ENCODE data around the gene MED19.
"Not testable (repeated sequence)": the region's sequence is repeated elsewhere in the genome, so short reads cannot be mapped to it uniquely, and the experiment has no call there.

The MED19 gene

DNA sequence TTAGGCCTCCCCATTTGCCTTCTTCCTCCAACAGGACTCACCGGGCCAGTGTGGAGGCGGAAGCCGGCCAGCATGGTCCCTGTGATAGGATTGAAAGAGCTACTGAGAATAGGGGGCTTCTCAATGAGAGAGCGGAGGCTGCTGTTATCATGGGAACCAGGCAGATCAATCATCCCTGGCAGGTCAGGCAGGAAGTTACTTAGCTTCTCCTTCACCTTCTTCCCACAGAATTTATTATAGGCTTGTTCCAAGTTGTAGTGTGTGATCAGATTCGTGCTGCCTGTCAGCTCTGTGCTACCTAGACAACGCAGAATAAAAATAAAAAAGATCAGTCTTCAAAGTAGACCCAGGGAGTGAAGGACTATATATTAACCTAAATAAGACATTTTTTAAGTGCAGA lies 7.1 kb downstream of the MED19 start:
- no peaks in the 10 kb centered on the region for H3K4me1 ChIP-seq (ENCODE audit: control insufficient read depth, insufficient read depth, low read length, unreplicated experiment)
- peaks cover 18% of the 10 kb centered on the region for H3K36me3 ChIP-seq (ENCODE audit: insufficient read depth, low read length)
- no peak overlapping the region for H3K4me3 ChIP-seq (ENCODE audit: low read depth, low read length)
- no peaks in the 10 kb centered on the region for H3K27me3 ChIP-seq (ENCODE audit: insufficient read depth, low read length)
- H3K79me2 ChIP-seq (ENCODE audit: control insufficient read depth, insufficient read depth, low read length, unreplicated experiment): peaks cover 3% of the 10 kb centered on the region
- no peak overlapping the region for H2AFZ ChIP-seq (ENCODE audit: low read length, unreplicated experiment)
- H3K27ac ChIP-seq (ENCODE audit: low read depth, low read length): no peak overlapping the region

DNA sequence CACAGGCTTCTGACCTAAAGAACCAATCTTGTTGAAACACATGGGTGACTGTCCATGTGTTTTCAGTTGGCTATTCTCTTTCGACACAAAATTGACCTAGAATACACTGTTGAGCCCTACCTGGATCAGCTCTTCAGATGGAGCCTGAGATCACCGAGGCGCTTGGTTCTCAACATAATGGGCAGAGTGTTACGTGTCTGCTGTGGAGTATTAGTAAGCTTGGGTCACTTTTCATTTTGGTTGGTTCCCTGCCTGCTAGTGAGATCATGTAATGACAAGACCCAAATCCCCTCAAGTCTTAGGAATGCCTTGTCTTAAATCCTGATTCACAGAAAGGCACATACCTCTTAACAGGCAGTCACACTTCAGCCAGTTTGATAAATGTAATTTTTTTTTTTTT lies 8.7 kb downstream of the MED19 start:
- Histone ChIP-seq H3K4me3 (ENCODE audit: low read depth, low read length) (no peak overlapping the region), H3K36me3 (ENCODE audit: insufficient read depth, low read length) (peaks cover 22% of the 10 kb centered on the region), H3K4me1 (ENCODE audit: control insufficient read depth, insufficient read depth, low read length, unreplicated experiment) (no peaks in the 10 kb centered on the region), H3K79me2 (ENCODE audit: control insufficient read depth, insufficient read depth, low read length, unreplicated experiment) (no peaks in the 10 kb centered on the region), H3K27ac (ENCODE audit: low read depth, low read length) (no peak overlapping the region), H2AFZ (ENCODE audit: low read length, unreplicated experiment) (no peak overlapping the region), H3K27me3 (ENCODE audit: insufficient read depth, low read length) (no peaks in the 10 kb centered on the region)

DNA sequence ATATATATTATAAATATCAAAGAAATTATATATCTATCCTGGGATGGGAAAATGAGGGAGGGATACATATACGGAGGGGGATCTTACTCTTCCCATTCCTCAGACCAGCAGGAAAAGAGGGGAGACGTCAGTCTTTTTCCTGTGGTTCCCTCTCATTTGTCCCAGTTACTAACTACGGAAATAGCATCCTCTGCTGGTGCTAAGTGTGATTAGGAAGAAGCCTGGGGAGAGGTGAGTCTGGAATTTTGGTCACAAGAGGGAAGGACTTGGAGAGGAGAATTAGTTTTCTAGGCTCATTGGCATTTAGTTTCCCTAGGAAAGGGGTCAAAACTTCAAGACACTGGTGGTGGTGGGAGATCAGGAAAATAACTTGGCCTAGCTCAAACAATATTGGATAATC lies 11.6 kb downstream of the MED19 start:
- no peak overlapping the region for H2AFZ ChIP-seq (ENCODE audit: low read length, unreplicated experiment)
- no peaks in the 10 kb centered on the region for H3K79me2 ChIP-seq (ENCODE audit: control insufficient read depth, insufficient read depth, low read length, unreplicated experiment)
- H3K27ac ChIP-seq (ENCODE audit: low read depth, low read length): no peak overlapping the region
- peaks cover 31% of the 10 kb centered on the region for H3K36me3 ChIP-seq (ENCODE audit: insufficient read depth, low read length)
- H3K4me3 ChIP-seq (ENCODE audit: low read depth, low read length): no peak overlapping the region
- H3K27me3 ChIP-seq (ENCODE audit: insufficient read depth, low read length): no peaks in the 10 kb centered on the region
- H3K4me1 ChIP-seq (ENCODE audit: control insufficient read depth, insufficient read depth, low read length, unreplicated experiment): no peaks in the 10 kb centered on the region

DNA sequence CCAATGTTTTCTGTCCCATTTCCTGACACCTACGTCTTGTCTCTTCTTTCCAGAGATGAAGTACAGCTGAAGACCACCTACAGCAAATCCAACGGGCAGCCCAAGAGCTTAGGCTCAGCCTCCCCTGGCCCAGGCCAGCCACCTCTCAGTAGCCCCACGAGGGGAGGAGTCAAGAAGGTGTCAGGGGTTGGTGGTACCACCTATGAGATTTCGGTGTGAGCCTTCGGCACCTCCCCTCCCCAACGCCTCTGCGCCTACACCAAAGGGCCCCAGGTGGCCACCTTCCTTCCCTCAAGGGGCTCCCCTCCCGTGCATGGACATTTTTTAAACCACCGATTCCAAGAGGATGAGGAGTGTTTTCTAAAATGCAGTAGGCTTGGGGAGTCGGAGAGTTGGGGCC lies 12.2 kb downstream of the MED19 start:
- no peak overlapping the region for H2AFZ ChIP-seq (ENCODE audit: low read length, unreplicated experiment)
- H3K4me3 ChIP-seq (ENCODE audit: low read depth, low read length): no peak overlapping the region
- no peaks in the 10 kb centered on the region for H3K4me1 ChIP-seq (ENCODE audit: control insufficient read depth, insufficient read depth, low read length, unreplicated experiment)
- no peak overlapping the region for H3K27ac ChIP-seq (ENCODE audit: low read depth, low read length)
- no peaks in the 10 kb centered on the region for H3K27me3 ChIP-seq (ENCODE audit: insufficient read depth, low read length)
- no peaks in the 10 kb centered on the region for H3K79me2 ChIP-seq (ENCODE audit: control insufficient read depth, insufficient read depth, low read length, unreplicated experiment)
- peaks cover 30% of the 10 kb centered on the region for H3K36me3 ChIP-seq (ENCODE audit: insufficient read depth, low read length)

DNA sequence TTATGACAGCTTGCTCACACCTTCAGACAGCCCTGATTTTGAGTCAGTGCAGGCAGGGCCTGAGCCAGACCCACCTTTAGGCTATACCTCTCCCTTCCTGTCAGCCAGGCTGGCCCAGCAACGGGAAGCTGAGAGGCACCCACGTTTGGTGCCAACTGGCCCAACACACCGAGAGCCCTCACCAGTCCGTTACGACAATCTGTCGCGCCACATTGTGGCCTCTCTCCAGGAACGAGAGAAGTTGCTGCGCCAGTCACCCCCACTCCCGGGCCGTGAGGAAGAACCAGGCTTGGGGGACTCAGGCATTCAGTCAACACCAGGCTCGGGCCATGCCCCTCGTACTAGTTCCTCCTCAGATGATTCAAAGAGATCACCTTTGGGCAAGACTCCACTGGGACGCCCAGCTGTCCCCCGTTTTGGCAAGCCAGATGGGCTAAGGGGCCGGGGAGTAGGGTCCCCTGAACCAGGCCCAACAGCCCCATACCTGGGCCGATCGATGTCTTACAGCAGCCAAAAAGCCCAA lies 13.1 kb downstream of the MED19 start:
- no peaks in the 10 kb centered on the region for H3K27me3 ChIP-seq (ENCODE audit: insufficient read depth, low read length)
- no peak overlapping the region for H3K4me3 ChIP-seq (ENCODE audit: low read depth, low read length)
- H3K4me1 ChIP-seq (ENCODE audit: control insufficient read depth, insufficient read depth, low read length, unreplicated experiment): no peaks in the 10 kb centered on the region
- peaks cover 25% of the 10 kb centered on the region; the same call in 1 of the 2 replicates for H3K36me3 ChIP-seq (ENCODE audit: insufficient read depth, low read length)
- no peaks in the 10 kb centered on the region for H3K79me2 ChIP-seq (ENCODE audit: control insufficient read depth, insufficient read depth, low read length, unreplicated experiment)
- no peak overlapping the region for H2AFZ ChIP-seq (ENCODE audit: low read length, unreplicated experiment)
- H3K27ac ChIP-seq (ENCODE audit: low read depth, low read length): no peak overlapping the region

DNA sequence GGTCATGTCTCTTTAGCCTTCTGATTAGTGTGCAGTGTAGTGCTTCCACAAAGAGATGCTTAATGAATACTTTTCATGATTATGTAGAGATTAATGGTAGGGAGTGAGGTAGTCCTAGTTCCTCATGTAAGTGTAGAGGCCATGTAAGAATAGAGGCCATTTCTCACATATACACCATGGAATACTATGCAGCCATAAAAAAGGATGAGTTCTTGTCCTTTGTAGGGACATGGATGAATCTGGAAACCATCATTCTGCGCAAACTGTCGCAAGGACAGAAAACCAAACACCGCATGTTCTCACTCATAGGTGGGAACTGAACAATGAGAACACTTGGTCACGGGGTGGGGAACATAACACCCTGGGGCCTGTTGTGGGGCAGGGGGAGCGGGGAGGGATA lies 21.5 kb downstream of the MED19 start:
- not testable (repeated sequence) for H3K4me3 ChIP-seq (ENCODE audit: low read depth, low read length); H3K79me2 ChIP-seq (ENCODE audit: control insufficient read depth, insufficient read depth, low read length, unreplicated experiment); H3K27ac ChIP-seq (ENCODE audit: low read depth, low read length); H3K27me3 ChIP-seq (ENCODE audit: insufficient read depth, low read length); H3K4me1 ChIP-seq (ENCODE audit: control insufficient read depth, insufficient read depth, low read length, unreplicated experiment); H2AFZ ChIP-seq (ENCODE audit: low read length, unreplicated experiment)
- peaks cover 25% of the 10 kb centered on the region for H3K36me3 ChIP-seq (ENCODE audit: insufficient read depth, low read length)

DNA sequence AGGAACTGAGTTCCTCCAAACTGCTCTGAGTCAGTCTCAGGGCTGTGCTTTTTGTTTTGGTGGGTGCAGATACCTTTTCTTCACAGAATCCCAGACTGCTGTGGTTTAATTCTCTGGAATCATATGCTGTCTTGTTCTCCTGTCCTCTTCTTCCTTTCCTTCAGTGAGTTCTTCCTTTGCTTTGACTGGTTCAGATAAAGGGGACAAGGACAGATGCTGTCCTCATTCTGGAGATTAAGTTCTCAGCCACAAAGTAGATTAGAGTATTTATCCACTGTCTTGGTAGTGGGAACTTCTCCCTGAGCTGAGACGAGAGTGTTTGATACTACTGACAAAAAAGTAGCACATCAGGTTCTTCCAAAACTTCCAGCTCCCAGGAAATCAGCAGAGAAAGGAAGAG lies 30.8 kb downstream of the MED19 start:
- Histone ChIP-seq H3K79me2 (ENCODE audit: control insufficient read depth, insufficient read depth, low read length, unreplicated experiment) (peaks cover 58% of the 10 kb centered on the region), H3K27ac (ENCODE audit: low read depth, low read length) (no peak overlapping the region), H3K4me3 (ENCODE audit: low read depth, low read length) (no peak overlapping the region), H3K4me1 (ENCODE audit: control insufficient read depth, insufficient read depth, low read length, unreplicated experiment) (peaks cover 18% of the 10 kb centered on the region), H3K36me3 (ENCODE audit: insufficient read depth, low read length) (peaks cover 31% of the 10 kb centered on the region), H3K27me3 (ENCODE audit: insufficient read depth, low read length) (no peaks in the 10 kb centered on the region), H2AFZ (ENCODE audit: low read length, unreplicated experiment) (no peak overlapping the region)

DNA sequence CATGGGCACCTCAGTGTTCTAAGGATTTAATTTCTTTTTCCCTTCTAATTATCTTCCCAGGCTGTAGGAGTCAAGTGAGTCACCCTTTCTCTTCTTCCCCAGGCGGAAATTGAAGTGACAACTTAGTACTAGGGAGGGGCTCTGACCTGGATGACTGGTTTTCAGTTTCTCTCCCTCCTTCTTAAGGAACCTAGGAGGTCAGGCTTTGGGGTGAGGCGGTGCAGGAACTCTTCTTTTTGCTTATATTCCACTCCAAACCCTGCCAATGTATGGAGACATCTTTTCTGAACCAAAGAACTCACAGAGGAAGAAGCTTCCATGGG lies 31.5 kb downstream of the MED19 start:
- H3K27ac ChIP-seq (ENCODE audit: low read depth, low read length): peak overlapping the region; percentile 23; the same call in 1 of the 2 replicates
- H3K36me3 ChIP-seq (ENCODE audit: insufficient read depth, low read length): peaks cover 31% of the 10 kb centered on the region
- H3K27me3 ChIP-seq (ENCODE audit: insufficient read depth, low read length): no peaks in the 10 kb centered on the region
- no peak overlapping the region for H2AFZ ChIP-seq (ENCODE audit: low read length, unreplicated experiment)
- peaks cover 18% of the 10 kb centered on the region for H3K4me1 ChIP-seq (ENCODE audit: control insufficient read depth, insufficient read depth, low read length, unreplicated experiment)
- no peak overlapping the region for H3K4me3 ChIP-seq (ENCODE audit: low read depth, low read length)
- H3K79me2 ChIP-seq (ENCODE audit: control insufficient read depth, insufficient read depth, low read length, unreplicated experiment): peaks cover 64% of the 10 kb centered on the region

DNA sequence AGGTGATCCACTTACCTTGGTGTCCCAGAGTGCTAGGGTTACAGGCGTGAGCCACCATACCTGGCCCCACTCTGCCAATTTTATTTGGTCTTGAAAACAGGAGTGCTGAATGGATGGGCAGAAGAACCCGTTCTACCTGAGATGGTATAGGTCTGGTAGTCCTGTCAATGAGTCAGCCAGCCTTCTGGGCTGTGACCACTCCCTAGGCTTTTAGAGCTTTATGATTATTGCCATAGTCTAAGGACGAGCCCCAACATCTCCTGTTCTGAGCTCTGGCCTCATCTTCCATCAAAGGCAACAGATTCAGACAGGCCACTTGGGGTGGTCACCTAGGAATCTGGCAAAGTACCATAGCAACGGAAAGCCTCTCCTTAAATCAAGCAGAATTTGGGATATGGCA lies 32.6 kb downstream of the MED19 start:
- peaks cover 76% of the 10 kb centered on the region for H3K79me2 ChIP-seq (ENCODE audit: control insufficient read depth, insufficient read depth, low read length, unreplicated experiment)
- H3K4me1 ChIP-seq (ENCODE audit: control insufficient read depth, insufficient read depth, low read length, unreplicated experiment): peaks cover 18% of the 10 kb centered on the region
- H3K4me3 ChIP-seq (ENCODE audit: low read depth, low read length): no peak overlapping the region
- H3K27me3 ChIP-seq (ENCODE audit: insufficient read depth, low read length): no peaks in the 10 kb centered on the region
- peak overlapping the region; percentile 23; the same call in 1 of the 2 replicates for H3K27ac ChIP-seq (ENCODE audit: low read depth, low read length)
- H2AFZ ChIP-seq (ENCODE audit: low read length, unreplicated experiment): no peak overlapping the region
- peaks cover 31% of the 10 kb centered on the region for H3K36me3 ChIP-seq (ENCODE audit: insufficient read depth, low read length)

DNA sequence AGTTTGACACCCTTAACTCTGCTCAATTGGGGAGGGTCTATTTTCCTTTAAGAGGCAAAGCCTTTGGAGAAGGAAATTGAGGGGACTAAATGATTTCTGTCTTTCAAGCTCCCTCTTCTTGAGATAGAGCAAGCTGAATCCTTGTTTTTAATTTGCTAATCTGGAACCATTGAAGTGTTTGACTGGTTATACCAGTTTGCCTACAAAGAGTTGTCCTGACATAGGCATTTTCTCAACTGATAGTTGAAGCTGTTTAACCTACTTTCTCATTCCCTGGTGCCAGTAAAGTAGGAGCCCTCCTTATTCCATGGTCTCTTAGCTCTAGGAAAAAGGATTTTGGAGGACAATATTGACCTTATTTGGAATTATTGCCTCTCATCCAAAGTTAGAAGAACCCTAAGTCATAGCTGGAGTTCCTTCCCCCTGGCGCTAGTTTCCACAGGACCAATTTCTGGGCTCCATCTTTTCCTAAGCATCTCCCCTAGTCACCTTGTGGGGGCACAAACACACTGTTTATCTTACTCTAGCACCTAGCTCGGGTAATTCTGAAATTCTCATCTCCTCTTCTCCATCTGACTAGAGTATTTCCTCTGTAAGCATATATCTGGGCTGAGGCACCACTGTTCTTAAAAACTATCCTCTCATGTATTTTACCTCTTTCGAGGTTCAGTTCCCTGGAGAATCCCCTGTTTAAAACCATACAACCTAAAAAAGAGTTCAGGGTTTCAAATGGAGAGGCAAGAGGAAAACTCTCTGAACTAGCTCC lies 36.7 kb downstream of the MED19 start:
- H3K27me3 ChIP-seq (ENCODE audit: insufficient read depth, low read length): no peaks in the 10 kb centered on the region
- no peak overlapping the region for H3K27ac ChIP-seq (ENCODE audit: low read depth, low read length)
- H3K79me2 ChIP-seq (ENCODE audit: control insufficient read depth, insufficient read depth, low read length, unreplicated experiment): peaks cover 83% of the 10 kb centered on the region
- H2AFZ ChIP-seq (ENCODE audit: low read length, unreplicated experiment): no peak overlapping the region
- no peak overlapping the region for H3K4me3 ChIP-seq (ENCODE audit: low read depth, low read length)
- peaks cover 10% of the 10 kb centered on the region for H3K4me1 ChIP-seq (ENCODE audit: control insufficient read depth, insufficient read depth, low read length, unreplicated experiment)
- H3K36me3 ChIP-seq (ENCODE audit: insufficient read depth, low read length): peaks cover 26% of the 10 kb centered on the region

DNA sequence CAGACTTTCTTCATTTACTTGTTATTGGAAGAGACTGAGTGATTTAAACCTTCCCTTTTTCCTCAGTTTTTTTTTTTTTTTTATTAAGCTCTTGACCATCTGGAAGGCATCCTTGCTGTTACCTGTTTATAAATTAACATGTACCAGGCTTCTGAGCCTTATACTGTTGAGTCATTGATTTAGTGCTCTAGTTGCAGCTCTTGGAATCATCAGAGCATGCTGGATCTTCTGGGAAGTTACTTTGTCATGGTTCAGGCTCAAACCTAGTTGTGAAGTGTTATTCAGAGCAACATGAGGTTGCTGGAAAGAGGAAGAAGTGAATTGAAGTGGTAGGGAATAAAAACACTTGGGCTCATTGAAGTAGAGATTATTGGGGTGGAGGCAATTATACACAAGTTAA lies 37.8 kb downstream of the MED19 start:
- H3K4me1 ChIP-seq (ENCODE audit: control insufficient read depth, insufficient read depth, low read length, unreplicated experiment): peaks cover 4% of the 10 kb centered on the region
- H2AFZ ChIP-seq (ENCODE audit: low read length, unreplicated experiment): no peak overlapping the region
- no peaks in the 10 kb centered on the region for H3K27me3 ChIP-seq (ENCODE audit: insufficient read depth, low read length)
- H3K4me3 ChIP-seq (ENCODE audit: low read depth, low read length): no peak overlapping the region
- peaks cover 26% of the 10 kb centered on the region for H3K36me3 ChIP-seq (ENCODE audit: insufficient read depth, low read length)
- H3K27ac ChIP-seq (ENCODE audit: low read depth, low read length): no peak overlapping the region
- peaks cover 83% of the 10 kb centered on the region for H3K79me2 ChIP-seq (ENCODE audit: control insufficient read depth, insufficient read depth, low read length, unreplicated experiment)

Data from ACC112 (cell line).